ENCODE data around the gene C1QTNF7.

GRCh38 chr4:15466596-15466995, 38.8 kb downstream of the C1QTNF7 start:
- TF ChIP-seq CTCF (IDR thresholded peaks at IDR 0.05 in 2 of 3, conservative IDR thresholded peaks at IDR 0.05 in 1 of 3; ENCODE audit: borderline replicate concordance in 1 of 3, insufficient read depth in 1 of 3, low read depth in 2 of 3, low read length in 2 of 3): no peak
- no peak for TF ChIP-seq MAX (IDR thresholded peaks at IDR 0.05)
- TF ChIP-seq EZH2phosphoT487 (IDR thresholded peaks at IDR 0.05; ENCODE audit: borderline replicate concordance): no peak
